HepG2 (cell line): ENCODE measurements around the gene CALML6. TPM values are rescaled to one million over a fixed set of nuclear protein-coding genes. Genes with fewer than 3 reads are reported as not detected.

Experiments used
- ATF7-NPFF ChIP-seq: sonication (generic); formaldehyde crosslinking; IDR thresholded peaks from 2 replicates; pipeline ENCODE4 v1.8.1; 2023; ENCODE audit warnings: mild to moderate bottlenecking, low read depth, missing genetic modification reagents, moderate library complexity
- CEBPG ChIP-seq: IDR thresholded peaks from 2 replicates; pipeline ENCODE4 v1.6.1; 2016
- EHMT2 ChIP-seq: fragments of 200-600 bp; sonication (generic); IDR thresholded peaks from 2 replicates; pipeline ENCODE4 v1.7.0; 2017; ENCODE audit warnings: antibody characterized with exemption, low read depth, low read length, borderline replicate concordance
- FOXC1 ChIP-seq: sonication (generic); formaldehyde crosslinking; IDR thresholded peaks from 2 replicates; pipeline ENCODE4 v1.8.0; 2022; ENCODE audit warnings: mild to moderate bottlenecking, missing genetic modification reagents, borderline replicate concordance
- HOXA3 ChIP-seq: sonication (generic); formaldehyde crosslinking; IDR thresholded peaks from 2 replicates; pipeline ENCODE4 v1.5.0; 2020; ENCODE audit warnings: missing genetic modification reagents
- NONO ChIP-seq, 2 experiments: fragments of 450-650 bp in 1 of 2; sonication (generic) in 1 of 2; formaldehyde crosslinking in 1 of 2; IDR thresholded peaks in 1 of 2; conservative IDR thresholded peaks in 1 of 2; 2 replicates each; pipeline versions ENCODE4 v1.6.1 to v1.8.0; 2017 to 2022; ENCODE audit warnings: mild to moderate bottlenecking in 1 of 2, missing genetic modification reagents in 1 of 2, moderate library complexity in 1 of 2
- POLR2A ChIP-seq, 2 experiments: IDR thresholded peaks; 2 replicates each; pipeline ENCODE4 v1.6.1; 2011; ENCODE audit warnings: low read depth in 2 of 2, low read length in 2 of 2, mild to moderate bottlenecking in 1 of 2, moderate library complexity in 1 of 2; ENCODE audit not compliant: insufficient read depth in 1 of 2
- ZFX ChIP-seq: sonication (generic); formaldehyde crosslinking; IDR thresholded peaks from 2 replicates; pipeline ENCODE4 v1.4.0; 2020; ENCODE audit warnings: mild to moderate bottlenecking, low read depth, missing genetic modification reagents, moderate library complexity
- ZNF777 ChIP-seq: sonication (generic); formaldehyde crosslinking; IDR thresholded peaks from 2 replicates; pipeline ENCODE4 v1.4.0; 2020; ENCODE audit warnings: missing genetic modification reagents
- polyA plus RNA-seq, 8 experiments: library from polyadenylated mRNA; depleted of rRNA in 3 of 8; stranded (reverse) in 7 of 8; unstranded in 1 of 8; fragments of >200 nt; fragmentation: Illumina TruSeq in 4 of 8; extraction: Trizol in 4 of 8; gene quantifications; 2 replicates each; pipeline versions ENCODE4 v1.2.1 to v1.2.3, GENCODE V29; 2011 to 2016; ENCODE audit warnings: low read depth in 4 of 8, missing spikeins in 1 of 8, mixed read lengths in 1 of 8; ENCODE audit not compliant: insufficient read depth in 1 of 8
- total RNA-seq, 5 experiments: library from RNA; depleted of rRNA; stranded (reverse); fragments of >200 nt; fragmentation: Illumina TruSeq; extraction: Trizol; gene quantifications; 2 replicates each; pipeline ENCODE4 v1.2.3, GENCODE V29; 2016; ENCODE audit warnings: low read depth in 1 of 5
- TF ChIP-seq, protein P1 (sequence below): sonication (generic); formaldehyde crosslinking; conservative IDR thresholded peaks from 2 replicates; pipeline ENCODE4 v1.4.0; 2020; ENCODE audit warnings: mild to moderate bottlenecking, missing genetic modification reagents, moderate library complexity
- TF ChIP-seq, protein P2 (sequence below): sonication (generic); formaldehyde crosslinking; IDR thresholded peaks from 2 replicates; pipeline ENCODE4 v1.8.0; 2022; ENCODE audit warnings: mild to moderate bottlenecking, missing genetic modification reagents; ENCODE audit not compliant: insufficient replicate concordance
- TF ChIP-seq, protein P3 (sequence below): sonication (generic); formaldehyde crosslinking; IDR thresholded peaks from 2 replicates; pipeline ENCODE4 v1.4.0; 2020; ENCODE audit warnings: mild to moderate bottlenecking, missing genetic modification reagents, borderline replicate concordance
- TF ChIP-seq, protein P4 (sequence below): sonication (generic); formaldehyde crosslinking; IDR thresholded peaks from 2 replicates; pipeline ENCODE4 v1.4.0; 2020; ENCODE audit warnings: low read depth, mild to moderate bottlenecking, missing genetic modification reagents
- TF ChIP-seq, protein P5 (sequence below): sonication (generic); formaldehyde crosslinking; IDR thresholded peaks from 2 replicates; pipeline ENCODE4 v1.4.0; 2020; ENCODE audit warnings: missing genetic modification reagents, mild to moderate bottlenecking, borderline replicate concordance

Gene CALML6
- total and polyA plus RNA-seq, 2 of the 13 experiments (the other 11 are each of a cell fraction or from before 2014, with no cell fraction given), result 0.11 to 0.12 TPM

DNA sequence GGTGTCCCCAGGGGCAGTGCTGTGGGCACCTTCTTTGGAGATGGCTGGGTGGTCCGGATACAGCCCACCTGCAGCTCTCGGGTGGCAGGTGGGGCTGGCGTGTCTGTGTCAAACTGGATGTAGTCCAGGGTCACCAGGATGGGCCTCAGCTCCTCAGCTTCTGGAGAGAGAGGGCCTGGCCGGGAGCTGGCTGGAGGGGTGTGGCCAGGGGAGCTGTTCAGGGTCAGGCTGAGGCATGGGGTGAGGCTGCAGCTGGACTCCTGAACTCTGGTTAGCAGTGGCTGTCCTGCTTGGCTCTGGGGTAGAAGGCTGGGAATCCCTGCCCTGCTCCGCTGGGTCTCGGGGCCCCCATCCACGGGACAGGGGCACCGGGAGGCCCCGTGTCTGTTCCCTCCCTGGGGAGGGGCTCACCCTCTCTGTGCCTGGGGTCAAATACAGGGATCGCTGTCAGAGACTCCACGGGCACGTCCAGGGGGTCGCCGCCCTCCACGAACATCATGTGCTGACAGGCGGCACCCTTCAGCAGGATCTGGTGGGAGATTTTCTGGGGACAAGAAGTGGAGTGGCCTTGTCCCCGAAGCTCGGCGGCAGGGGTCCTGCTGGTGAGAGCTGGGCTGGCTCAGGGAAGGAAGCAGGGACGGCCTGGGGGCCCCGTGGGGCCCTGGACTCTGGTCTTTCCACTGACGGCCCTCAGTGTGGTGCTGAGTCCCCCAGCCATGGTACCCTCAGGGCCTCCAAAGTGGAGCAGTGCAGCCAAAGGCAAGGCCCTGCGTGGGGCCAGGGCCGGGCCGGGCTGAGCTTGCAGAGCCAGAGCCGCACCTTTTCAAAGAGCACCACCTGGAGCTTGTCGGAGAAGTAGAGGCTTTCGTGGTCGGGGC is 8.1 kb downstream of the CALML6 start (continued):
- TF ChIP-seq, protein P1, sequence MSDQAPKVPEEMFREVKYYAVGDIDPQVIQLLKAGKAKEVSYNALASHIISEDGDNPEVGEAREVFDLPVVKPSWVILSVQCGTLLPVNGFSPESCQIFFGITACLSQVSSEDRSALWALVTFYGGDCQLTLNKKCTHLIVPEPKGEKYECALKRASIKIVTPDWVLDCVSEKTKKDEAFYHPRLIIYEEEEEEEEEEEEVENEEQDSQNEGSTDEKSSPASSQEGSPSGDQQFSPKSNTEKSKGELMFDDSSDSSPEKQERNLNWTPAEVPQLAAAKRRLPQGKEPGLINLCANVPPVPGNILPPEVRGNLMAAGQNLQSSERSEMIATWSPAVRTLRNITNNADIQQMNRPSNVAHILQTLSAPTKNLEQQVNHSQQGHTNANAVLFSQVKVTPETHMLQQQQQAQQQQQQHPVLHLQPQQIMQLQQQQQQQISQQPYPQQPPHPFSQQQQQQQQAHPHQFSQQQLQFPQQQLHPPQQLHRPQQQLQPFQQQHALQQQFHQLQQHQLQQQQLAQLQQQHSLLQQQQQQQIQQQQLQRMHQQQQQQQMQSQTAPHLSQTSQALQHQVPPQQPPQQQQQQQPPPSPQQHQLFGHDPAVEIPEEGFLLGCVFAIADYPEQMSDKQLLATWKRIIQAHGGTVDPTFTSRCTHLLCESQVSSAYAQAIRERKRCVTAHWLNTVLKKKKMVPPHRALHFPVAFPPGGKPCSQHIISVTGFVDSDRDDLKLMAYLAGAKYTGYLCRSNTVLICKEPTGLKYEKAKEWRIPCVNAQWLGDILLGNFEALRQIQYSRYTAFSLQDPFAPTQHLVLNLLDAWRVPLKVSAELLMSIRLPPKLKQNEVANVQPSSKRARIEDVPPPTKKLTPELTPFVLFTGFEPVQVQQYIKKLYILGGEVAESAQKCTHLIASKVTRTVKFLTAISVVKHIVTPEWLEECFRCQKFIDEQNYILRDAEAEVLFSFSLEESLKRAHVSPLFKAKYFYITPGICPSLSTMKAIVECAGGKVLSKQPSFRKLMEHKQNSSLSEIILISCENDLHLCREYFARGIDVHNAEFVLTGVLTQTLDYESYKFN (CRISPR knock-in tag), result peak; percentile 85
- TF ChIP-seq, protein P2, sequence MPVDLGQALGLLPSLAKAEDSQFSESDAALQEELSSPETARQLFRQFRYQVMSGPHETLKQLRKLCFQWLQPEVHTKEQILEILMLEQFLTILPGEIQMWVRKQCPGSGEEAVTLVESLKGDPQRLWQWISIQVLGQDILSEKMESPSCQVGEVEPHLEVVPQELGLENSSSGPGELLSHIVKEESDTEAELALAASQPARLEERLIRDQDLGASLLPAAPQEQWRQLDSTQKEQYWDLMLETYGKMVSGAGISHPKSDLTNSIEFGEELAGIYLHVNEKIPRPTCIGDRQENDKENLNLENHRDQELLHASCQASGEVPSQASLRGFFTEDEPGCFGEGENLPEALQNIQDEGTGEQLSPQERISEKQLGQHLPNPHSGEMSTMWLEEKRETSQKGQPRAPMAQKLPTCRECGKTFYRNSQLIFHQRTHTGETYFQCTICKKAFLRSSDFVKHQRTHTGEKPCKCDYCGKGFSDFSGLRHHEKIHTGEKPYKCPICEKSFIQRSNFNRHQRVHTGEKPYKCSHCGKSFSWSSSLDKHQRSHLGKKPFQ, result peak; percentile 74
- TF ChIP-seq, protein P3, sequence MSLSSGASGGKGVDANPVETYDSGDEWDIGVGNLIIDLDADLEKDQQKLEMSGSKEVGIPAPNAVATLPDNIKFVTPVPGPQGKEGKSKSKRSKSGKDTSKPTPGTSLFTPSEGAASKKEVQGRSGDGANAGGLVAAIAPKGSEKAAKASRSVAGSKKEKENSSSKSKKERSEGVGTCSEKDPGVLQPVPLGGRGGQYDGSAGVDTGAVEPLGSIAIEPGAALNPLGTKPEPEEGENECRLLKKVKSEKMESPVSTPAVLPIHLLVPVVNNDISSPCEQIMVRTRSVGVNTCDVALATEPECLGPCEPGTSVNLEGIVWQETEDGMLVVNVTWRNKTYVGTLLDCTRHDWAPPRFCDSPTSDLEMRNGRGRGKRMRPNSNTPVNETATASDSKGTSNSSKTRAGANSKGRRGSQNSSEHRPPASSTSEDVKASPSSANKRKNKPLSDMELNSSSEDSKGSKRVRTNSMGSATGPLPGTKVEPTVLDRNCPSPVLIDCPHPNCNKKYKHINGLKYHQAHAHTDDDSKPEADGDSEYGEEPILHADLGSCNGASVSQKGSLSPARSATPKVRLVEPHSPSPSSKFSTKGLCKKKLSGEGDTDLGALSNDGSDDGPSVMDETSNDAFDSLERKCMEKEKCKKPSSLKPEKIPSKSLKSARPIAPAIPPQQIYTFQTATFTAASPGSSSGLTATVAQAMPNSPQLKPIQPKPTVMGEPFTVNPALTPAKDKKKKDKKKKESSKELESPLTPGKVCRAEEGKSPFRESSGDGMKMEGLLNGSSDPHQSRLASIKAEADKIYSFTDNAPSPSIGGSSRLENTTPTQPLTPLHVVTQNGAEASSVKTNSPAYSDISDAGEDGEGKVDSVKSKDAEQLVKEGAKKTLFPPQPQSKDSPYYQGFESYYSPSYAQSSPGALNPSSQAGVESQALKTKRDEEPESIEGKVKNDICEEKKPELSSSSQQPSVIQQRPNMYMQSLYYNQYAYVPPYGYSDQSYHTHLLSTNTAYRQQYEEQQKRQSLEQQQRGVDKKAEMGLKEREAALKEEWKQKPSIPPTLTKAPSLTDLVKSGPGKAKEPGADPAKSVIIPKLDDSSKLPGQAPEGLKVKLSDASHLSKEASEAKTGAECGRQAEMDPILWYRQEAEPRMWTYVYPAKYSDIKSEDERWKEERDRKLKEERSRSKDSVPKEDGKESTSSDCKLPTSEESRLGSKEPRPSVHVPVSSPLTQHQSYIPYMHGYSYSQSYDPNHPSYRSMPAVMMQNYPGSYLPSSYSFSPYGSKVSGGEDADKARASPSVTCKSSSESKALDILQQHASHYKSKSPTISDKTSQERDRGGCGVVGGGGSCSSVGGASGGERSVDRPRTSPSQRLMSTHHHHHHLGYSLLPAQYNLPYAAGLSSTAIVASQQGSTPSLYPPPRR (CRISPR knock-in tag), result peak; percentile 23; the same call in 1 of the 2 replicates
- TF ChIP-seq, protein P4, sequence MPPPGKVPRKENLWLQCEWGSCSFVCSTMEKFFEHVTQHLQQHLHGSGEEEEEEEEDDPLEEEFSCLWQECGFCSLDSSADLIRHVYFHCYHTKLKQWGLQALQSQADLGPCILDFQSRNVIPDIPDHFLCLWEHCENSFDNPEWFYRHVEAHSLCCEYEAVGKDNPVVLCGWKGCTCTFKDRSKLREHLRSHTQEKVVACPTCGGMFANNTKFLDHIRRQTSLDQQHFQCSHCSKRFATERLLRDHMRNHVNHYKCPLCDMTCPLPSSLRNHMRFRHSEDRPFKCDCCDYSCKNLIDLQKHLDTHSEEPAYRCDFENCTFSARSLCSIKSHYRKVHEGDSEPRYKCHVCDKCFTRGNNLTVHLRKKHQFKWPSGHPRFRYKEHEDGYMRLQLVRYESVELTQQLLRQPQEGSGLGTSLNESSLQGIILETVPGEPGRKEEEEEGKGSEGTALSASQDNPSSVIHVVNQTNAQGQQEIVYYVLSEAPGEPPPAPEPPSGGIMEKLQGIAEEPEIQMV (CRISPR knock-in tag), result peak; percentile 24; the same call in 1 of the 2 replicates
- TF ChIP-seq EHMT2 (no peak), ATF7-NPFF (CRISPR knock-in tag) (no peak; the same call in 1 of the 2 replicates), FOXC1 (CRISPR knock-in tag) (peak; percentile 69; the same call in 1 of the 2 replicates), ZFX (peak; percentile 77), HOXA3 (CRISPR knock-in tag) (peak; percentile 66), NONO (IDR thresholded peaks at IDR 0.05) (no peak), NONO (CRISPR knock-in tag; conservative IDR thresholded peaks at IDR 0.05) (0 out of 2 replicates have a peak, but pooled peaks have one; percentile 34), ZNF777 (CRISPR knock-in tag) (peak; percentile 80), POLR2A (IDR thresholded peaks at IDR 0.05; ENCODE audit: insufficient read depth in 1 of 2, low read depth in 2 of 2, low read length in 2 of 2) (peak in 1 of 2 experiments; percentile 53; a peak in 1 of 4 replicates), CEBPG (CRISPR knock-in tag) (no peak)
- TF ChIP-seq, protein P5, sequence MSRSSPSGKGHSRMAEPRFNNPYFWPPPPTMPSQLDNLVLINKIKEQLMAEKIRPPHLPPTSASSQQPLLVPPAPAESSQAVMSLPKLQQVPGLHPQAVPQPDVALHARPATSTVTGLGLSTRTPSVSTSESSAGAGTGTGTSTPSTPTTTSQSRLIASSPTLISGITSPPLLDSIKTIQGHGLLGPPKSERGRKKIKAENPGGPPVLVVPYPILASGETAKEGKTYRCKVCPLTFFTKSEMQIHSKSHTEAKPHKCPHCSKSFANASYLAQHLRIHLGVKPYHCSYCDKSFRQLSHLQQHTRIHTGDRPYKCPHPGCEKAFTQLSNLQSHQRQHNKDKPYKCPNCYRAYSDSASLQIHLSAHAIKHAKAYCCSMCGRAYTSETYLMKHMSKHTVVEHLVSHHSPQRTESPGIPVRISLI, result 0 out of 2 replicates have a peak, but pooled peaks have one; percentile 9
